ENCODE measurements around the gene CTRB2.

The CTRB2 gene

GRCh38 chr16:75160386-75160785 lies 46.6 kb downstream of the CTRB2 start:
- DNase-seq (ENCODE audit: low spot score) = no peak
